ENCODE measurements around the gene DAB1.

Gene DAB1

DNA sequence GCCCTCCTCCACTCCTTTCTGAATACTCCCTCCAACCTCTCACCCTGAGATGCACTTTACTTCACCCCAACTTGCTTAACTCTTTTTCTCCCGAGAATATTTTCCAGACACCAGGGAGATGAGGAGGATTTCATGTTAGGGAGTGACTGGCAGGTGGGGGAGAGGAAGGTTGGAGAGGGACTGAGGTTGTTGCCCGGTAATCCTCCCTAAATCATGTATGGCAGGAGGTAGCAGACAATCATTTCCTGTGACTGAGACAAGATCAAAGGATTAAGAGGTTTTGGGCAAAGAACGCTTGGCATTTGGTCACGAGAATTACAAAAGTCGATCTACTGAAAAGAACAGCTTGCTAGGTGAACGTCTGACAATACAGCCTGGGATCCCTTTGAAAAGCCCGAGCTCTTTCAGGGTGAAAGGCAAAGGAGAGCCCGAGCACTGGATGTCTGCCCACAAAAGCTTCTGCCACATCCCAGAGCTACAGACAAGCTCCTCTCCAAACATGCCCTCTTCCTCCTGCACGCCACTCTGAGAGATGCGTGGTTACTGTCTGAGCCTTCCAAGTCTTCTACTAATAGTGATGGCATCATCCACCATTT, 154.1 kb downstream of the DAB1 start:
- no peak overlapping the region for H3K9ac ChIP-seq (ENCODE audit: low read length)
- H3K27ac ChIP-seq (ENCODE audit: low read length), result no peak overlapping the region
- no peaks in the 10 kb centered on the region for H3K27me3 ChIP-seq (ENCODE audit: control insufficient read depth, insufficient read depth, low read length)
- no peaks in the 10 kb centered on the region for H3K9me3 ChIP-seq (ENCODE audit: control insufficient read depth, low read depth, low read length)
- H3K4me3 ChIP-seq (ENCODE audit: low read length), result no peak overlapping the region
- H3K4me1 ChIP-seq (ENCODE audit: control insufficient read depth, low read depth, low read length), result peaks cover 9% of the 10 kb centered on the region
- no peaks in the 10 kb centered on the region for H3K36me3 ChIP-seq (ENCODE audit: control insufficient read depth, low read depth, low read length)

DNA sequence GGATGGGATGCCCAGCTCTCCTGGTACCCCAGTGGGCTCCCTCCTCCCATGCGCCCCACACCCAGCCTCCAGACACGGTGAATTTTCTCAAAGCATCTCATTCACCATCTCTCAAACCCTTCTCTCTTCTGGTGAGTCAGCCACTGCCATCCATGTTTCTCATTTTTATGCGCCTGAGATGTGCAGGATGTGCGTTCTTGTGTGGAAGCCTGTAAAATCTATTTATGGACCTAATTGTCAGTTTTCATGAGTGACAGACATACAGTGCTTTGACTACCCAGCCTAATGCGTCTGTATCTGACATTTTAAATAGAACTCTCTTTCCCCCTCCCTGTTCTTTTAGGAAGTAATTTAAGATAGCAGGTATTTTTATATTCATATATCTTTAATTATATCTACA, 158.8 kb downstream of the DAB1 start:
- Histone ChIP-seq H3K9ac (ENCODE audit: low read length) (no peak overlapping the region), H3K27ac (ENCODE audit: low read length) (no peak overlapping the region), H3K9me3 (ENCODE audit: control insufficient read depth, low read depth, low read length) (no peaks in the 10 kb centered on the region), H3K4me1 (ENCODE audit: control insufficient read depth, low read depth, low read length) (peaks cover 22% of the 10 kb centered on the region), H3K27me3 (ENCODE audit: control insufficient read depth, insufficient read depth, low read length) (no peaks in the 10 kb centered on the region), H3K36me3 (ENCODE audit: control insufficient read depth, low read depth, low read length) (no peaks in the 10 kb centered on the region), H3K4me3 (ENCODE audit: low read length) (no peak overlapping the region)

GRCh38 chr1:57262472-57262871, 161.4 kb downstream of the DAB1 start:
- Histone ChIP-seq H3K36me3 (ENCODE audit: control insufficient read depth, low read depth, low read length) (no peaks in the 10 kb centered on the region), H3K27ac (ENCODE audit: low read length) (no peak overlapping the region), H3K9me3 (ENCODE audit: control insufficient read depth, low read depth, low read length) (no peaks in the 10 kb centered on the region), H3K27me3 (ENCODE audit: control insufficient read depth, insufficient read depth, low read length) (no peaks in the 10 kb centered on the region), H3K4me1 (ENCODE audit: control insufficient read depth, low read depth, low read length) (peaks cover 13% of the 10 kb centered on the region), H3K9ac (ENCODE audit: low read length) (no peak overlapping the region), H3K4me3 (ENCODE audit: low read length) (no peak overlapping the region)

DNA sequence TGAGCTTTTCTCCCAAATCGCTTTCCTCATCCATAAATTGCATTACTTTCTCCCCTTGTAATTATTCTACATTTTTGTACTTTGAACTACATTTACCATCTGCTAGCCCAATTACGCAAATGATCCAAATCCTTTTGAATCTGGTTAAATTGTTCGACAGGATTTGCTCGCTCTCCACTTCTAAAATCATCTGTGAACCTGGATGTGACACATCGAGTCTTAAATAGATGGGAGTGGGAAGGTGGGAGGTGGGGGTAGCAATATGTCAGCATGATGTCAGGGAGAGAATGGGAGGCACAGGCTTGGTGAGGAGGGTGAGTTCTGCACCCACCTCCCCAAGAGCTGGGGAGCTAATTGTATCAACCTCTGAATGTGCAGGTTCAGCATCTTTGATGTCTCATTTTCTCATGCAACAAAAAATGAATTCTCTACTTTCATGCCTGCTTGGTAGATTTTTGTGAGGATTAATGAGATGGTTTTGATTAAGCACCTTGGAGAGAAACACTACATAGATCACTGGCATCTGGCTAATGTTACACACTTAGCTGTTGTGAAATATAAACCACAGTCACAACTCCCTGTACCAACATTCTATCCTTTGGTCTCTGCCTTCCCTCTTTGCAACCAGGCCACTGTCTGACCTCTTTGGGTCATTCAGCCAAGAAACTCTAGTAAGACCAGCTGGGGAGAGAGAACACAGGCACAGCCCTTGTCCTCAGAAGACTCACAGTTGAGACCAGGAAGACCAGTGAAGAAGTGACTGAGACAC, 165.1 kb downstream of the DAB1 start:
- H3K9ac ChIP-seq (ENCODE audit: low read length), result no peak overlapping the region
- no peaks in the 10 kb centered on the region for H3K27me3 ChIP-seq (ENCODE audit: control insufficient read depth, insufficient read depth, low read length)
- H3K36me3 ChIP-seq (ENCODE audit: control insufficient read depth, low read depth, low read length), result no peaks in the 10 kb centered on the region
- H3K4me1 ChIP-seq (ENCODE audit: control insufficient read depth, low read depth, low read length), result peaks cover 13% of the 10 kb centered on the region
- H3K4me3 ChIP-seq (ENCODE audit: low read length), result no peak overlapping the region
- H3K27ac ChIP-seq (ENCODE audit: low read length), result no peak overlapping the region
- H3K9me3 ChIP-seq (ENCODE audit: control insufficient read depth, low read depth, low read length), result no peaks in the 10 kb centered on the region

DNA sequence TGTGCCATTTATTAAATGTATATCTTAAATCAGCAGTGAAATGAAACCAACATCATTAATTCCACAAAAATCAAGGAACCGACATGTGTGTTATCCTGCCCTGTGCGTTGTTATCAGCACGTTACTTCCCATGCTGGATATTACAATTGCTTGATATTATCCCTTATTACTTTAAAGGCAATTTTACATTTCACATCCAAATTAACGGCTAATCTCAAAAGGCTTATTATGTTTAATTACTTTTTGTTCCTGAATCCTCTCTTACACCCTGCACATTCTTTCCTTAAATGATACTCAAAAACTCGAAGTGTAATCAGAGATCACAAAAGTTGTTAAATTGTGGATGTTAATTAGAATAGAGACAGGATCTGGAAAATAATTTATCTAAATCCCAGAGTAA, 167.9 kb downstream of the DAB1 start:
- Histone ChIP-seq H3K4me1 (ENCODE audit: control insufficient read depth, low read depth, low read length) (no peaks in the 10 kb centered on the region), H3K9me3 (ENCODE audit: control insufficient read depth, low read depth, low read length) (no peaks in the 10 kb centered on the region), H3K9ac (ENCODE audit: low read length) (no peak overlapping the region), H3K27ac (ENCODE audit: low read length) (no peak overlapping the region), H3K4me3 (ENCODE audit: low read length) (no peak overlapping the region), H3K27me3 (ENCODE audit: control insufficient read depth, insufficient read depth, low read length) (no peaks in the 10 kb centered on the region), H3K36me3 (ENCODE audit: control insufficient read depth, low read depth, low read length) (no peaks in the 10 kb centered on the region)

DNA sequence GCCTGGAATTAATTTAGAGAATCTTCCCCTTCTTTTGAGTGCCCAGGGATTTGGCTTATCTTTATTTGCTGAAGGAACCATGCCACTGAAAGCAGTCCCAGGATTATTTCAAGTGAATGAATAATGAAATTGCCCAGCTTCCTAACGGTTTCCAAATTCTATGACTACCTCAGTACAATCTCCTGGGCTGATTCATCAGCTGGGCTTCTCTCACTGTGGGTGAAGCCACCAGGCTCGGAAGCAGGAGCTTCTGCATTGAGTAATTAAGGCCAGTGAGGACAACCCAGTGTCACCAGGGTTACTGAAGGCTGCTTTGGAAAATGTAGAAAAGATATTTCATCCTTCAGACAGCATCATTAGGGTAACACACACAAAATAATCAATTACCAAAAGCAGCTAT, 169.8 kb downstream of the DAB1 start:
- Histone ChIP-seq H3K27me3 (ENCODE audit: control insufficient read depth, insufficient read depth, low read length) (no peaks in the 10 kb centered on the region), H3K36me3 (ENCODE audit: control insufficient read depth, low read depth, low read length) (no peaks in the 10 kb centered on the region), H3K4me1 (ENCODE audit: control insufficient read depth, low read depth, low read length) (no peaks in the 10 kb centered on the region), H3K9me3 (ENCODE audit: control insufficient read depth, low read depth, low read length) (no peaks in the 10 kb centered on the region), H3K9ac (ENCODE audit: low read length) (no peak overlapping the region), H3K27ac (ENCODE audit: low read length) (no peak overlapping the region), H3K4me3 (ENCODE audit: low read length) (no peak overlapping the region)

GRCh38 chr1:57252597-57253294, 171.1 kb downstream of the DAB1 start:
- no peaks in the 10 kb centered on the region for H3K27me3 ChIP-seq (ENCODE audit: control insufficient read depth, insufficient read depth, low read length)
- H3K27ac ChIP-seq (ENCODE audit: low read length), result no peak overlapping the region
- no peaks in the 10 kb centered on the region for H3K4me1 ChIP-seq (ENCODE audit: control insufficient read depth, low read depth, low read length)
- H3K9me3 ChIP-seq (ENCODE audit: control insufficient read depth, low read depth, low read length), result no peaks in the 10 kb centered on the region
- H3K4me3 ChIP-seq (ENCODE audit: low read length), result no peak overlapping the region
- no peaks in the 10 kb centered on the region for H3K36me3 ChIP-seq (ENCODE audit: control insufficient read depth, low read depth, low read length)
- no peak overlapping the region for H3K9ac ChIP-seq (ENCODE audit: low read length)

DNA sequence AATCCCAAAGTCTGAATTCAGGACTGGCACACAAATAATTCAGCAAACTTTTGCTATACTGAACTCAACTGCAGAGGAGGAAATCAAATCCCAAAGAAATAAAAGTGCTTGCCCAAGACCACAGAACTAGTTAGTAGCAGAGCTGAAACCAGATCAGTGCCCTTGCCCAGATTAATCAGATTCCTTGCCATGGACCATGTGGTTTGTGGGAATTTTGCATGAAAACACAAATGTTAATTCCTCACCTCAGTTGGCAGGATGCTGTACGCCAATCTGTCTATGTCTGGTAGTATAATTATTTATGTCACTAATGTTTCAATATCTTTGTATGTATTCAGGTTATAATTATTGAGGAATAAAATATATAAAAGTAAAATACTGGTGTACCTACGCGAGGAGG, 173.8 kb downstream of the DAB1 start:
- Histone ChIP-seq H3K36me3 (ENCODE audit: control insufficient read depth, low read depth, low read length) (no peaks in the 10 kb centered on the region), H3K4me3 (ENCODE audit: low read length) (no peak overlapping the region), H3K27me3 (ENCODE audit: control insufficient read depth, insufficient read depth, low read length) (no peaks in the 10 kb centered on the region), H3K9ac (ENCODE audit: low read length) (no peak overlapping the region), H3K4me1 (ENCODE audit: control insufficient read depth, low read depth, low read length) (no peaks in the 10 kb centered on the region), H3K9me3 (ENCODE audit: control insufficient read depth, low read depth, low read length) (peaks cover 8% of the 10 kb centered on the region), H3K27ac (ENCODE audit: low read length) (no peak overlapping the region)

GRCh38 chr1:57249511-57249910, 174.3 kb downstream of the DAB1 start:
- H3K9me3 ChIP-seq (ENCODE audit: control insufficient read depth, low read depth, low read length), result peaks cover 8% of the 10 kb centered on the region
- no peak overlapping the region for H3K27ac ChIP-seq (ENCODE audit: low read length)
- H3K27me3 ChIP-seq (ENCODE audit: control insufficient read depth, insufficient read depth, low read length), result no peaks in the 10 kb centered on the region
- H3K4me3 ChIP-seq (ENCODE audit: low read length), result no peak overlapping the region
- no peak overlapping the region for H3K9ac ChIP-seq (ENCODE audit: low read length)
- H3K4me1 ChIP-seq (ENCODE audit: control insufficient read depth, low read depth, low read length), result no peaks in the 10 kb centered on the region
- no peaks in the 10 kb centered on the region for H3K36me3 ChIP-seq (ENCODE audit: control insufficient read depth, low read depth, low read length)

GRCh38 chr1:57248830-57249229, 175.0 kb downstream of the DAB1 start:
- H3K9ac ChIP-seq (ENCODE audit: low read length), result no peak overlapping the region
- no peaks in the 10 kb centered on the region for H3K4me1 ChIP-seq (ENCODE audit: control insufficient read depth, low read depth, low read length)
- H3K4me3 ChIP-seq (ENCODE audit: low read length), result no peak overlapping the region
- no peak overlapping the region for H3K27ac ChIP-seq (ENCODE audit: low read length)
- H3K9me3 ChIP-seq (ENCODE audit: control insufficient read depth, low read depth, low read length), result peaks cover 8% of the 10 kb centered on the region
- no peaks in the 10 kb centered on the region for H3K27me3 ChIP-seq (ENCODE audit: control insufficient read depth, insufficient read depth, low read length)
- H3K36me3 ChIP-seq (ENCODE audit: control insufficient read depth, low read depth, low read length), result no peaks in the 10 kb centered on the region

GRCh38 chr1:57238233-57238781, 185.6 kb downstream of the DAB1 start:
- Histone ChIP-seq H3K9me3 (ENCODE audit: control insufficient read depth, low read depth, low read length) (no peaks in the 10 kb centered on the region), H3K27ac (ENCODE audit: low read length) (no peak overlapping the region), H3K36me3 (ENCODE audit: control insufficient read depth, low read depth, low read length) (no peaks in the 10 kb centered on the region), H3K4me3 (ENCODE audit: low read length) (no peak overlapping the region), H3K9ac (ENCODE audit: low read length) (no peak overlapping the region), H3K4me1 (ENCODE audit: control insufficient read depth, low read depth, low read length) (no peaks in the 10 kb centered on the region), H3K27me3 (ENCODE audit: control insufficient read depth, insufficient read depth, low read length) (no peaks in the 10 kb centered on the region)
